GM11168 (cell line): ENCODE results near the gene MRPS2.
"Not testable (repeated sequence)": the region's sequence is repeated elsewhere in the genome, so short reads cannot be mapped to it uniquely, and the experiment has no call there.

Experiments
- in situ Hi-C: fragments of 300-500 bp; cut with MboI; formaldehyde crosslinking; loops from one replicate; pipeline ENCODE4 v1.12.0; 2022; ENCODE audit warnings: low sequenced_read_pairs; ENCODE audit not compliant: unreplicated experiment

MRPS2 gene

GRCh38 chr9:135513351-135513846, 12.9 kb downstream of the MRPS2 start:
- in situ Hi-C loops, result no loop called here

- in situ Hi-C loops, result not testable (repeated sequence)
Observed at GRCh38 chr9:135513906-135514305, 13.4 kb downstream of the MRPS2 start.

- in situ Hi-C loops, result no loop called here
Observed at GRCh38 chr9:135514342-135515082, 14.0 kb downstream of the MRPS2 start.

DNA sequence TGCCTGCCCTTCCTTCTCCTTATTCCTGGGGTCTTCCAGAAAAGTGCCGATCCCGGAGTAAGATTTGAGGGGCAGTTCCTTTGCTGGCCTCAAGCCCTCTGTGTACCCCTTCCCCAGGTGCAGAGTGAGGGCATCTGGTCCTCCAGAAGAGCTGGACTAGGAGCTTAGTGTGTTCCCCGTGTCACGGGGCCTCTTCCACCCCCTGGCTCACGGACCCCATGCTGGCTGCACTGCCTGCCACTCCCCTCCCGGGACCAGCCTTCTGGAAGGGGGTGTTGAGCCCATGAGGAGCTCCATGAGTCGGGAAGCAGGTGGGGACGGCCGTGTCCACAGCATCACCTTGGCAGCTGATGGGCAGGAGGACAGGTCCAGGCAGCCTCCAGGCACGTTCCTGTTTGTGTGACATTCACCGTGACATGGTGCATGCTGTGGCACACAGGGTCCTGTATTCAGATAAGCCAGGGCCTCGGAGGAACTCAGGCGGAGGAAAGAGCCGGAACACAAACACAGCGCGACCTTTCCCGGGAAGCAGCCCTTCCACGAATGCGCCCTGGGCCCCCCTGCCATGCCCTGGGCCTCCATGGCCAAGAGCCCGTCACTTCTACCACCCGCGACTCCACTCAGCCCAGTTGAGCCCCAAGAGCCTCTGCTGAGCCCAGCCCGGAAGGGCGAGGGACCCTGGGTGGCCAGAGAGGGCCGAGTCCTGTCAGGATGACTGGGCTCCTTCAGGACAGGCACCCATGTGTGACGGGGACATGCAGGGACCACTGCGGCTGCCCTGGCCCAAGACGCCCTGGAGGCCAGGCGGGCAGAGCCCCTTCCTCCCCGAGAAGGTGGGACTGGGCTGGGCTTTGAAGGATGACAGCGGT, 14.8 kb downstream of the MRPS2 start:
- in situ Hi-C loops, result no loop called here

DNA sequence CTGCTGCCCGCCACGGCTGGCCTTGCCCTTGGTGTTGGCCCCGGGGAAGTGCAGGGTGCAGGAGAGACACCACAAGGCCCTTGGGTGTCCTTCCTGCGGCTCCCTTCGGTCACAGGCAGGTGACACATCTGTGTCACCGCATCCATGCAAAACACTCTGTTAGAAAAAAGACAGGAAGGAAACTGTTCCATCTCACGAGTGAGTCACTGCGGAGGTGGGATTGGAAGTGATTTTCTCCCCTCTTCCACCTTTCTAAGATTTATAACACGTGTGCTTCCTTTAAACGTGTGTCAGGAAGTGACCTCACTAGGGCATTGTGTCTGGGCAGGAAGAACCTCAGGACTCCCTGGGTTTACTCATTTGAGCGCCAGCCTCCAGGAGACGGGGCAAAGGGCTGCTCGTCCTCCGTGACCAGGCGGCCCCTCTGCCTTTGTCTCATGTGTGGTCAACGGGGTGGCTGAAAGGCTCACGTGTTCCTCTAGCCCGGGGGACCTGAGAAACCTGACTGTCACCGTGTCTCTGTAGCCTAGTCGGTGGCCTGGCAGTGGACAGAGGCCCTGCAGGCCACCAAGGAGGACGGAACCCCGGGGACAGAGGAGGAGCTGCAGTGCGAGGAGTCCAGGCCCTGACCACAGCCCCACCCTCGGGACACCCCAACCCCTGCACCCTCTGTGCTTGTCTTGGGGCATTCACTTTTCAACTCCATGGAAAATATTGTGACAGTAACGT, 15.8 kb downstream of the MRPS2 start:
- in situ Hi-C loops, result no loop called here

- in situ Hi-C loops, result no loop called here
Observed at GRCh38 chr9:135517407-135517822, 16.9 kb downstream of the MRPS2 start.

DNA sequence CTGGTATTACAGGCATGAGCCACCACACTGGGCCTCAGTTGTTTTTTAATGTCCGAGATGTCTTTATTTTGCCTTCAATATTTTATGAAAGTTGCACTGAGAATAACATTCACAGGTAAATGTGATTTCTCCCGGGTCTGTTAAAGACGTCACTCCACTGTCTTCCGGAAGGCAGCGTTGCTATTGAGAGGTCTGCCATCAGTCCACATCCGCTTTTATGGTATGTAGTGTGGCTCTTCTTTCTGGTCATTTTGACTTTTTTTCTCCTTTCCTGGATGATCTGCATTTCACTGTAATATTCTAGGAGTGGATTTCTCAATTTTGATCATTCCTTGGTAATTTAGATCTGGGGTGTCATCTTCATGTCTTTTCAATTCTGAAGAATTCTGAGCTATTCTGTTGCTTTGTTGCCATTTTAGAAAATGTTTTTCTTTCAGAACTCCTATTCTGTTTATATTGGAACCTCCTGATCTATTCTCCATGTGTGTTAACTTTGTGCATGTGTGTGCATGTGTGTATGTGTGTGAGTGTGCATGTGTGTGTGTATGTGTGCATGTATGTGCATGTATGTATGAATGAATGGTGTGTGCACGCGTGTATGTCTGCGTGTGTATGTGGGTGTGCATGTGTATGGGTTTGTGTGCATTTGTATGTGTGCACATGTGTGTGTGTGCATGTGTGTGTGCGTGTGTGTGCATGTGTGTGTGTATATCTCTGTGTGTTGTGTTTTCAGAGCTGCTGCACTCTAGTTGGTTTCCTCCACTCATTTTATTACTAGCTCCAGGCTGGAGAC, 18.9 kb downstream of the MRPS2 start:
- in situ Hi-C loops, result no loop called here

DNA sequence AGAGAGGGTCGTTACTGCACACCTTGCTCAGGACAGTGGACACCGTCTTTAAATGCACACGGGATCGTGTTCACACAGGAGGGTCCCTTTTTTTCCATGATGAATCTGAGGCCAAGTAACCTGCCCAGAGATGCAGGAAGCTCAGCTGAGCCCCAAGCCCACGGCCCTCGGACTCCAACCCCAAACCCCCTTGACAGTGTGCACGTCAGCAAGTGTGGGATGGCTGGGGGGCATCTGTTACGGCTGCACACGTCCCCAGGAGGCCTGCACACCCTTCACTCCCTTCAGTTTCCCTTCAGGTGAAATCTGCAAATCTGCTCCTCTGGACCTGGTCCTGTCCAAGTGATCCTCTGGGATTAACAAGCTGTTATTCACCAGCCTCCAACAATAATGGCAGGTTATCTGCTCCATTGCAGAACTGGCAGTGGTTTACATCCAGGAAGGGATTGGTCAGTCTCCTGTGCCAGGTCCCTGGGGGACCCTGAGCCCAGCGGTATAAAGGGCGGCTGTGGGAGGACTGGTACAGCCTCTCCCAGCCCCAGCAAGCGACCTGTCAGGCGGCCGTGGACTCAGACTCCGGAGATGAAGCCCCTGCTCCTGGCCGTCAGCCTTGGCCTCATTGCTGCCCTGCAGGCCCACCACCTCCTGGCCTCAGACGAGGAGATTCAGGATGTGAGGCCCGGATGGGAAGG, 20.6 kb downstream of the MRPS2 start, which contains the start of gene LCN1:
Gene LCN1, plus strand, starts transcription at position 525 of the 692 bp plus-strand sequence. Its CDS starts 58 bp downstream, at position 583.
- in situ Hi-C loops, result no loop called here

DNA sequence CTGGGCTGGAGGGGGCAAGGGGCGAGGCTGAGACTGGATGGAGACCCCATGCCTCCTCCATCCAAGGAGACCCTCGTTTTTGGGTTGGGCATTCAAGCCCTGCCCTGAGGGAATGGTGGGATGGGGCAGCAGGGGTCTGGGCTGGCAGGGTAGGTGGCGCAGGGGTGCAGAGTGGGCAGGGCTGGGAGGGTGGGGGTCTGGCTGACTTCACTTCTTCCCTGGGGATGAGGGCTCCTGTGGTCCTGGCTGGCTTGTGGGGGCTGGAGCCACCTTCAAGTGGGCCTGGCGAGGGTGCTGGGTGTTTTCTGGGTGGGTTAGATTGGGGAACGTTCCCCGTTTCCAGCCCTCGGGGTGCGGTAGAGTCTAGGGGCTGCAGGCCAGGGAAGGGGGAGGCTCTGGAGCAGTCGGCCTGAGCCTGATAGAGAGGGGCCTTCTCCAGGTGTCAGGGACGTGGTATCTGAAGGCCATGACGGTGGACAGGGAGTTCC, 21.2 kb downstream of the MRPS2 start:
- in situ Hi-C loops, result no loop called here

- in situ Hi-C loops, result no loop called here
Observed at GRCh38 chr9:135522137-135522877, 21.8 kb downstream of the MRPS2 start.

- in situ Hi-C loops, result no loop called here
Observed at GRCh38 chr9:135522931-135523330, 22.4 kb downstream of the MRPS2 start.

DNA sequence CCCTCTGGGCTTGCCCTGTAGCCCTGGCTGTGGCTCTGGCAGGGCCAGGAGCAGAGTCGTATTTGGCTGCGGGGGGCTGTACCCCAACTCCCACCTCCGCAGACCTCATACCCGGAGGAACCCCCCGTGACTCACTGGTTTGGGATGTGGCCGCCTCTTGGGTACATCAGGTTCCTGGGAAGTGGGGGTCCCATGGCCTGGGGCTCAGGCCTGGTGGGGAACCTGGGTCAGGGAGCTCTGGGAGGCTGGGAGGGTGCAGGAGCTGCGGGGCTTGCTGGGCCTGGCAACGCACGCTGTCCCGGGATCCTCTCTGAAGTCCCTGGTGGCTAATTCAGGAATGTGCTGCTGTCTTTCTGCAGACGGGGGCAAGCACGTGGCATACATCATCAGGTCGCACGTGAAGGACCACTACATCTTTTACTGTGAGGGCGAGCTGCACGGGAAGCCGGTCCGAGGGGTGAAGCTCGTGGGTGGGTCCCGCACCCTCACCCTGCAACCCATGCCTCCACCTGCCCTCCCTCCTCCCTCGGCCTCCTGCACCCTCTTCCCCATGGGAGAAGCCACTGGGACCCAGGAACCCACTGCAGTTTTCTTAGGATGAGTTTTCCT, 23.1 kb downstream of the MRPS2 start:
- in situ Hi-C loops, result no loop called here

DNA sequence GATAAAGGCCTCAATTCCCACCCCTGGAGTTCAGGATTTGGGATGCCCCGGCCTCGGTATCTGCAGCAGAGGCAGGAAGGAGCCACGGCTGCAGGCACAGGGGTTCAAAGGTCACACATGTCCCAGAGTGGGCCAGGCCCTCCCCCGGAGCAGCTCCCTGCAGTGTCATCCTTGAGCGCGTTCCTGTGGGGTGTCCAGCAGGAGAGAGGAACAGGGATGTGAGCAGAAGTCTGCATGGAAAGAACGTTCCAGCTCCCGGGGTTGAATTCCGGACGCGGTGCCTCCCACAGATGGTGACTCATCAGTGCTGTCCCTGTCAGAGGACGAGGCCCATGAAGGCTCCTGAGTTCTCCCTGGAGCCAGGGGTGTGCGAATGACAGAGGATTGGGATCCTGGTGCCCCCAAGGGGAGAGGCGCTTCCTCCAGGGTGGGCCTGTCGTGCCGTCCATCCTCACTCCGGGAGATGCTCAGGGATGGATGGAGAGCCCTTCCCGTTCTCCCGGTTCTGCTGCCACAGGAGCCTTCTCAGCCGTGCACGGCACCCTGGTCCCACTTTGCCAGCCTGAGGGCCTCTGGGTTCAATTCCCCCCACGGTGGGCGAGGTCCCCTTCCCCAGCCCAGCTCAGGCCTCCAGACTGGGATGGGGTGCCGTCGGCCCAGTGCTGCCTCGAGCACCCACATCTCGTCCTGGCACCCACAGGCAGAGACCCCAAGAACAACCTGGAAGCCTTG, 23.8 kb downstream of the MRPS2 start:
- in situ Hi-C loops, result no loop called here

GRCh38 chr9:135525241-135526088, 25.0 kb downstream of the MRPS2 start:
- in situ Hi-C loops, result no loop called here

DNA sequence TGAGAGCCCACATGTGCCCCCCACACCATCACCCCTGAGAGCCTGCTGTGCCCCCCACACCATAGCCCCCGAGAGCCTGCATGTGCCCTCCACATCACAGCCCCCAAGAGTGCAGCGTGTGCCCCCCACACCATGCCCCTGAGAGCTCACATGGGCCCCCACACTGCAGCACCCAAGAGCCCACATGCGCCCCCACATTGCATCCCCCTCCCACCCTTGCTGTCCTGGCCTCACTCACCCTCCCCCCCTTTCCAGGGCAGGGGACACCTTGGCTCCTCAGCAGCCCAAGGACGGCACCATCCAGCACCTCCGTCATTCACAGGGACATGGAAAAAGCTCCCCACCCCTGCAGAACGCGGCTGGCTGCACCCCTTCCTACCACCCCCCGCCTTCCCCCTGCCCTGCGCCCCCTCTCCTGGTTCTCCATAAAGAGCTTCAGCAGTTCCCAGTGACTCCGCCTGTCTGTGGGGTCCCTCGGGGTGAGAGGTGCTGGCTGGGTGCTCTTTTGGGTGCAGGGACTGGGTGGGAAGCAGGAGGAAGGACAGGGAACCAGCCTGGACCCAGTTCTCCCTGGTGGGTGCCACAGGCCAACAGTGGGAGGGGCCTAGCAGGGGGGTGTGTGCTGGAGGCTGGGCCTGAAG, 25.7 kb downstream of the MRPS2 start:
- in situ Hi-C loops, result no loop called here
